AG09319 (cell line): ENCODE data around the gene SELENOS.
"Not testable (repeated sequence)": the region's sequence is repeated elsewhere in the genome, so short reads cannot be mapped to it uniquely, and the experiment has no call there.

Source experiments
- DNase-seq: peaks from one replicate; pipeline ENCODE4 v3.0.0-alpha.2; 2010; ENCODE audit warnings: low read depth; ENCODE audit errors: extremely low read depth
- CTCF ChIP-seq: IDR thresholded peaks from 2 replicates; pipeline ENCODE4 v1.5.1; 2011; ENCODE audit warnings: low read depth, mild to moderate bottlenecking, inconsistent platforms, low read length, moderate library complexity

Gene SELENOS

DNA sequence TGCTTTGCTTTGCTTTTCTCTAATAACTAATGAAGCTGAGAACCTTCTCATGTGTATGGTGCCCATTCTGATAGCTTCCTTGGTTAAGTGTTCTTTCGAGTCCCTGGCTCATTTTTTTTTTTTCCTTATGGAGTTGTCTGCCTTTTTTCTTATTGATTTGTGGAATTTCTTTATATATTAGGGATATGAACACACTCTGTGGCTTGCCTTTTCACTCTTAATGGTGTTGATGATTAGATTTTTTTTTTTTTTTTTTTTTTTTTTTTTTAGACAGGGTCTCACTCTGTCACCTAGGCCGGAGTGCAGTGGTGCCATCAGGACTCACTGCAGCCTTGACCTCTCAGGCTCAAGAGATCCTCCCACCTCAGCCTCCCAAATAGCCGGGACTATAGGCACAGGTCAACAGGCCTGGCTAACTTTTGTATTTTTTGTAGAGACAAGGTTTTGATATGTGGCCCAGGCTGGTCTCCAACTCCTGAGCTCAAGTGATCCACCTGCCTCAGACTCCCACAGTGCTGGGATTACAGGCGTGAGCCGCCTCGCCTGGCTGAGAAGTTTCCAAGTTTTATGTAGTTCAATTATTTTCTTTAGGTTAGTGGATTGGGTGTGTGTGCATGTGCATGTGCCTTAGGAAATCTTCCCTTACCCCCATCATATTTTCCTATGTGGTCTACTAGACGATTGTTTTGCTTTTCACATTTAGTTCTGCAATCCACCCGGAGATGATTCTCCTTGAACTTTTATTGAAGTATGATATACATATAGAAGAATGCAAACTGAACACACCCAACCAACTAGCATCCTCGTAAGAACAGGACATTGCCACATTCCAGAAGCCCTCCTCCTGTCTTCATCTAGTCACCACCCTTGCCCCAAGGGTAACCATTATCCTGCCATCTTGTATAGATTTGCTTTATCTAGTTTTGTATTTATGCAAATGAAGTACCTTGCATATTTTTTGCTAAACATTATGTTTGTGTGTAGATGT lies 19.4 kb upstream of the SELENOS start:
- TF ChIP-seq CTCF: no peak
- DNase-seq: no peak

DNA sequence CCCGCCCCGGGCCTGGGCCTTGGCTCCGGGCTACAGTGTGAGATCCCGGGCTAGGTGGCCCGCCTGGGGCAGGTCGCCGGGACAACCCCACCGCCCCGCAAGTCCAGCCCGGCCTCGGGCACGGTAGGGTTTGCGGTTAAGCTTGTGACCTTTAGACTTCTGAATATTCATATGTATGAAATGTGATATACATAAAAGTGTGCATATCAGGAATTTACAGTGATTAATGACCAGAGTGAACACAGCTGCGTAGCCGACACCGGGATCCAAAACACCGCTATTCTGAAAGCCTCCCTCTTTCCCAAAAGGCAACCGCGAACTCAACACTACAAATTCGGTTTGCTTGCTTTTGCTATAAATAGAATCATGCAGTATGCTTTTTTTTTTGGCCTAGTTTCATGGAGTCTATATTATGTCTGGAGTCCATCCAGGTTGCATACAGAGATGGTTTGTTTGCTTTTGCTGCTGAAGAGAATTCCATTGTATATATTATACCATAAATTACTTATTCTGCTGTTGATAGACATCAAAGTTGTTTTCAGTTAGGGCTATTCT lies 18.4 kb upstream of the SELENOS start:
- DNase-seq: no peak
- no peak for TF ChIP-seq CTCF

GRCh38 chr15:101294731-101295606 lies 17.7 kb upstream of the SELENOS start, which contains the start of gene SNRPA1:
Gene SNRPA1, minus strand, starts transcription at chr15:101295248. Its CDS starts 70 bp downstream, at chr15:101295178.
- peak; percentile 86 for DNase-seq
- no peak for TF ChIP-seq CTCF

- no peak for DNase-seq
- no peak for TF ChIP-seq CTCF
These were observed 15.8 kb upstream of the SELENOS start for GRCh38 chr15:101293122-101293521.

DNA sequence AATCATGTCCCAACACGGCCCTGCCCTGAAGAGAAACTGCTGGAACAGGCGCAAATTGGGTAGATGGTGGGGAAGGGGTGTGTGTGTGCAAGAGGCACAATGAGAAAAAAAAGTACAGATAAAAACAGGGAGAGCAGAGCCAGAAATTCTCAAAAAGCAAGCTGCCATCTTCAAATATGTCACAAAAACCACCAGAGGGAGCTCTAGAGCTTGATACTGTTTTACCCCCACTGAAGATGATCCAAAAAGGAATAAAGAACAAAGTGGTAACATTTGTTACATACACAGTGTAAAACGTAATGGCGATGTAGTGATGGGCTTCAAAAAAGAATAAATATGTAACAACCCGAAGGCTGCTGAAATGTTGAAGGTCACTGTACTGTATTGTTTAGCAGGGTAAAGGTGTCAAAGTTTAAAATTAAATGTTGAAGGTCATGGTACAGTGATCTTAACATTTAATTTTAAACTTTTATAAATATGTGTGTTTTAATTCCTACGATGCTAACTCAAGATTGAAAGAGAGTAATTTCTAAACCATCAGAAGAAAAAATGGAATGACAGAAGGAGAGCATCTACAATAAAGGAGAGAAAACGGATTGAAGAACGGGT lies 11.7 kb upstream of the SELENOS start:
- TF ChIP-seq CTCF: peak; percentile 59
- no peak for DNase-seq

- not testable (repeated sequence) for DNase-seq
These were observed 10.1 kb upstream of the SELENOS start for GRCh38 chr15:101287342-101287741.

GRCh38 chr15:101286471-101287114 lies 9.3 kb upstream of the SELENOS start:
- TF ChIP-seq CTCF: no peak
- no peak for DNase-seq
